ENCODE data around the gene PPT1. TPM values are rescaled to one million over a fixed set of nuclear protein-coding genes. Genes with fewer than 3 reads are reported as not detected.

The PPT1 gene
- total RNA-seq, 2 donors from 2014 or later = 86.2 to 126 TPM

DNA sequence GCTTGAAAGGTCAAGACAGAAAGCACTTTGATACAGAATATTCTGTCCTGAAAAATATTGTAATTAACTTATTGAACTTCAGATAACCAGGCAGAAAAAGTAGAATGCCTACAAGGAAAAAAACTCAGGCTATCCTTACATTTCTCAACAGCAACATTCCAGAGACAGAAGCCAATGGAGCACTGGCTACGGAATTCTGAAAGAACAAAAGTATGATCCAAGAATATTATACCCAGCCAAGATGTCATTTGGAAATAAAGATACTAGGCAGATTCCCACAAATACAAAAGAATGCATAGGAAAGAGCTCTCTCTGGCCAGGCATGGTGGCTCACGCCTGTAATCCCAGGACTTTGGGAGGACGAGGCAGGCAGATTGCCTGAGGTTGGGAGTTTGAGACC lies 5.8 kb upstream of the PPT1 start:
- H3K4me3 ChIP-seq = no peak overlapping the region
- TF ChIP-seq, protein P1, sequence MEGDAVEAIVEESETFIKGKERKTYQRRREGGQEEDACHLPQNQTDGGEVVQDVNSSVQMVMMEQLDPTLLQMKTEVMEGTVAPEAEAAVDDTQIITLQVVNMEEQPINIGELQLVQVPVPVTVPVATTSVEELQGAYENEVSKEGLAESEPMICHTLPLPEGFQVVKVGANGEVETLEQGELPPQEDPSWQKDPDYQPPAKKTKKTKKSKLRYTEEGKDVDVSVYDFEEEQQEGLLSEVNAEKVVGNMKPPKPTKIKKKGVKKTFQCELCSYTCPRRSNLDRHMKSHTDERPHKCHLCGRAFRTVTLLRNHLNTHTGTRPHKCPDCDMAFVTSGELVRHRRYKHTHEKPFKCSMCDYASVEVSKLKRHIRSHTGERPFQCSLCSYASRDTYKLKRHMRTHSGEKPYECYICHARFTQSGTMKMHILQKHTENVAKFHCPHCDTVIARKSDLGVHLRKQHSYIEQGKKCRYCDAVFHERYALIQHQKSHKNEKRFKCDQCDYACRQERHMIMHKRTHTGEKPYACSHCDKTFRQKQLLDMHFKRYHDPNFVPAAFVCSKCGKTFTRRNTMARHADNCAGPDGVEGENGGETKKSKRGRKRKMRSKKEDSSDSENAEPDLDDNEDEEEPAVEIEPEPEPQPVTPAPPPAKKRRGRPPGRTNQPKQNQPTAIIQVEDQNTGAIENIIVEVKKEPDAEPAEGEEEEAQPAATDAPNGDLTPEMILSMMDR (IDR thresholded peaks at IDR 0.05) = no peak
- TF ChIP-seq POLR2A (IDR thresholded peaks at IDR 0.05) = no peak
- no peak for TF ChIP-seq POLR2AphosphoS5 (IDR thresholded peaks at IDR 0.05)

GRCh38 chr1:40102038-40102437 lies 5.0 kb upstream of the PPT1 start:
- H3K27ac ChIP-seq = no peak overlapping the region
- H3K4me3 ChIP-seq = no peak overlapping the region
- DNase-seq (ENCODE audit: low spot score) = no peak
- 91% methylated on average over 1 of the region's 1 CpG for WGBS
- TF ChIP-seq, protein P1 (IDR thresholded peaks at IDR 0.05) = no peak
- TF ChIP-seq POLR2AphosphoS5 (IDR thresholded peaks at IDR 0.05) = no peak
- no peak for TF ChIP-seq POLR2A (IDR thresholded peaks at IDR 0.05)
- intact Hi-C loops (cut with DNase I) = no loop called here
- no peaks in the 10 kb centered on the region for H3K9me3 ChIP-seq
- no peaks in the 10 kb centered on the region for H3K4me1 ChIP-seq (replicated peaks)
- no peaks in the 10 kb centered on the region for H3K27me3 ChIP-seq (replicated peaks; ENCODE audit: insufficient read depth)
- no peaks in the 10 kb centered on the region for H3K36me3 ChIP-seq

More for the DNA sequence above, 5.8 kb upstream of the PPT1 start:
- H3K27me3 ChIP-seq (replicated peaks; ENCODE audit: insufficient read depth) = no peaks in the 10 kb centered on the region
- H3K36me3 ChIP-seq = no peaks in the 10 kb centered on the region
- no peaks in the 10 kb centered on the region for H3K9me3 ChIP-seq
- H3K4me1 ChIP-seq (replicated peaks) = no peaks in the 10 kb centered on the region
- intact Hi-C loops (cut with DNase I) = no loop called here
- DNase-seq (ENCODE audit: low spot score) = no peak
- no peak overlapping the region for H3K27ac ChIP-seq
- WGBS = 96% methylated on average over 3 of the region's 3 CpGs

DNA sequence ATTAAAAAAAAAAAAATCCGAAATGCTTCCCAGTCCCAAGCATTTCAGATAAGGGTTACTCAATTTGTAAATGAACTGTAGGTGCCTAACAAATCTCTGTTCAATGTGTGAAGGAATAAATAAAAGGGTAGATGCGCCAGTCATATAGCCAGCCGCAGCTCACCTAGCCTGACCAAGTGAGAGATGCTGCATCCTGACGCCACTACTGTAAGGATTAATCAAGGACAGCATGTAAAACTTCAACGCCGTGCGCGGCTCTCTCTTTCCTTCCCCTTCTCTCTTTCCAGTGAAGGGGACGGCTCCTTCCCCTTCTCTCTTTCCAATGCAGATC lies 441 bp downstream of the PPT1 start:
- WGBS = 9% methylated on average over 9 of the region's 9 CpGs
- intact Hi-C loops (cut with DNase I) = loop anchor here (10.0 kb wide), 1 partner anchor 68 kb away; the partner anchor contains the start of gene RLF
- Histone ChIP-seq H3K4me1 (replicated peaks) (no peaks in the 10 kb centered on the region), H3K36me3 (no peaks in the 10 kb centered on the region), H3K27me3 (replicated peaks; ENCODE audit: insufficient read depth) (no peaks in the 10 kb centered on the region), H3K27ac (peak overlapping the region; percentile 55 to 56), H3K4me3 (peak overlapping the region; percentile 65 to 70), H3K9me3 (no peaks in the 10 kb centered on the region)
- DNase-seq (ENCODE audit: low spot score) = no peak
- TF ChIP-seq POLR2AphosphoS5 (IDR thresholded peaks at IDR 0.05) (no peak), POLR2A (IDR thresholded peaks at IDR 0.05) (no peak)
- TF ChIP-seq, protein P1 (IDR thresholded peaks at IDR 0.05) = no peak

GRCh38 chr1:40095806-40096205 lies 1.2 kb downstream of the PPT1 start:
- 92% methylated on average over 3 of the region's 3 CpGs for WGBS

More at GRCh38 chr1:40095806-40096205, 1.2 kb downstream of the PPT1 start:
- Histone ChIP-seq H3K4me1 (replicated peaks) (no peaks in the 10 kb centered on the region), H3K27ac (no peak overlapping the region), H3K4me3 (no peak overlapping the region), H3K27me3 (replicated peaks; ENCODE audit: insufficient read depth) (no peaks in the 10 kb centered on the region), H3K9me3 (no peaks in the 10 kb centered on the region), H3K36me3 (no peaks in the 10 kb centered on the region)
- TF ChIP-seq POLR2AphosphoS5 (IDR thresholded peaks at IDR 0.05) (no peak), POLR2A (IDR thresholded peaks at IDR 0.05) (no peak)
- TF ChIP-seq, protein P1 (IDR thresholded peaks at IDR 0.05) = no peak
- intact Hi-C loops (cut with DNase I) = loop anchor here (10.0 kb wide), 1 partner anchor 69 kb away; the partner anchor contains the start of gene RLF
- no peak for DNase-seq (ENCODE audit: low spot score)

Measured in prostate gland (tissue), 2 donors.